WTC11 (cell line): ENCODE measurements around the gene HDLBP. TPM values are rescaled to one million over a fixed set of nuclear protein-coding genes. Genes with fewer than 3 reads are reported as not detected.
A peak's percentile ranks its signal among the peaks of the same experiment; 100 is the strongest.

ENCODE experiments used
- ATAC-seq: fragments of 200-7000 bp; cut with Tn5 transposase; 2 replicates; pipeline ENCODE4 v1.10.0; 2021; ENCODE audit warnings: mild to moderate bottlenecking, moderate library complexity
- CTCF ChIA-PET: fragments of 300-600 bp; sonication (Branson Sonifier 250); formaldehyde crosslinking; loops from one replicate; lab custom pipeline; 2021; ENCODE audit warnings: antibody characterized with exemption; lab: Charles Lee
- POLR2A ChIA-PET: fragments of 350-600 bp; sonication (Branson Sonifier 250); formaldehyde crosslinking; loops from one replicate; lab custom pipeline; 2021; ENCODE audit warnings: antibody characterized with exemption; lab: Charles Lee
- DNase-seq: peaks from one replicate; pipeline ENCODE4 v3.0.0; 2021; ENCODE audit warnings: low spot score
- H3K27ac Mint-ChIP-seq: 2 replicates; pipeline ENCODE4 v1.8.0; 2021; ENCODE audit warnings: mixed read lengths
- H3K27me3 Mint-ChIP-seq: 2 replicates; pipeline ENCODE4 v1.8.0; 2021; ENCODE audit warnings: low read depth, mild to moderate bottlenecking, moderate library complexity, mixed read lengths
- H3K36me3 Mint-ChIP-seq: 2 replicates; pipeline ENCODE4 v1.8.0; 2021; ENCODE audit warnings: mixed read lengths
- H3K4me1 Mint-ChIP-seq: 2 replicates; pipeline ENCODE4 v1.8.0; 2022; ENCODE audit warnings: mixed read lengths
- H3K4me3 Mint-ChIP-seq: 2 replicates; pipeline ENCODE4 v1.8.0; 2021; ENCODE audit warnings: mild to moderate bottlenecking, moderate library complexity, mixed read lengths
- H3K9me3 Mint-ChIP-seq: 2 replicates; pipeline ENCODE4 v1.8.0; 2021; ENCODE audit warnings: mixed read lengths
- ATF2 ChIP-seq: sonication (generic); formaldehyde crosslinking; IDR thresholded peaks from 2 replicates; pipeline ENCODE4 v1.8.1; 2022; ENCODE audit warnings: low read depth, missing genetic modification reagents, borderline replicate concordance
- ATF3 ChIP-seq: sonication (generic); formaldehyde crosslinking; conservative IDR thresholded peaks from 2 replicates; pipeline ENCODE4 v1.8.1; 2022; ENCODE audit warnings: mild to moderate bottlenecking, missing genetic modification reagents
- ATF6 ChIP-seq: sonication (generic); formaldehyde crosslinking; IDR thresholded peaks from 2 replicates; pipeline ENCODE4 v1.8.1; 2023; ENCODE audit warnings: mild to moderate bottlenecking, missing genetic modification reagents
- E2F5 ChIP-seq: sonication (generic); formaldehyde crosslinking; IDR thresholded peaks from 2 replicates; pipeline ENCODE4 v1.8.1; 2022; ENCODE audit warnings: mild to moderate bottlenecking, moderate library complexity, missing genetic modification reagents
- ETV6 ChIP-seq: sonication (generic); formaldehyde crosslinking; IDR thresholded peaks from 2 replicates; pipeline ENCODE4 v1.8.1; 2022; ENCODE audit warnings: mild to moderate bottlenecking, missing genetic modification reagents
- KAT7 ChIP-seq: sonication (generic); formaldehyde crosslinking; IDR thresholded peaks from 2 replicates; pipeline ENCODE4 v1.8.1; 2023; ENCODE audit warnings: missing genetic modification reagents, mild to moderate bottlenecking, borderline replicate concordance
- MLX ChIP-seq: sonication (generic); formaldehyde crosslinking; IDR thresholded peaks from 2 replicates; pipeline ENCODE4 v1.8.1; 2023; ENCODE audit warnings: mild to moderate bottlenecking, missing genetic modification reagents, moderate library complexity
- PRDM15 ChIP-seq: sonication (generic); formaldehyde crosslinking; IDR thresholded peaks from 2 replicates; pipeline ENCODE4 v1.8.0; 2022; ENCODE audit warnings: missing genetic modification reagents
- PREB ChIP-seq: sonication (generic); formaldehyde crosslinking; IDR thresholded peaks from 2 replicates; pipeline ENCODE4 v1.8.1; 2022; ENCODE audit warnings: mild to moderate bottlenecking, missing genetic modification reagents, moderate library complexity, borderline replicate concordance
- ZNF416 ChIP-seq: fragments of 250-450 bp; sonication (Bioruptor Pico); IDR thresholded peaks from 2 replicates; pipeline ENCODE4 v1.9.0; 2021; ENCODE audit warnings: mild to moderate bottlenecking, inconsistent platforms
- ZNF532 ChIP-seq: fragments of 250-450 bp; sonication (Bioruptor Pico); IDR thresholded peaks from 2 replicates; pipeline ENCODE4 v1.9.0; 2021; ENCODE audit warnings: mild to moderate bottlenecking, borderline replicate concordance
- total RNA-seq: library from RNA; stranded (reverse); gene quantifications from 3 replicates; pipeline ENCODE4 v1.2.3, GENCODE V29; 2021

The HDLBP gene
- total RNA-seq, 1 experiment from 2014 or later: 368 TPM

GRCh38 chr2:241282555-241282954, 32.9 kb downstream of the HDLBP start:
- H3K36me3 Mint-ChIP-seq: peaks cover 14% of the 10 kb centered on the region
- no peaks in the 10 kb centered on the region for H3K9me3 Mint-ChIP-seq
- peak overlapping the region; percentile 89 for H3K27ac Mint-ChIP-seq
- DNase-seq: no peak
- H3K4me1 Mint-ChIP-seq: peaks cover 28% of the 10 kb centered on the region
- CTCF ChIA-PET: interaction anchor here (0.7 kb wide), 1 partner anchor 13 kb away, joined by 3 read pairs; no protein-coding TSS in a partner anchor
- TF ChIP-seq E2F5 (no peak), PREB (CRISPR knock-in tag) (no peak), ETV6 (CRISPR knock-in tag) (no peak), ATF2 (CRISPR knock-in tag) (no peak), ZNF532 (CRISPR knock-in tag) (no peak), ZNF416 (no peak), KAT7 (CRISPR knock-in tag) (no peak), ATF6 (CRISPR knock-in tag) (no peak), MLX (CRISPR knock-in tag) (no peak), PRDM15 (CRISPR knock-in tag) (no peak), ATF3 (CRISPR knock-in tag) (no peak)
- POLR2A ChIA-PET: interaction anchor here (1.2 kb wide), 1 partner anchor 33 kb away, joined by 3 read pairs; the partner anchor contains the start of gene HDLBP
- no peak for ATAC-seq
- no peak overlapping the region for H3K4me3 Mint-ChIP-seq
- no peaks in the 10 kb centered on the region for H3K27me3 Mint-ChIP-seq
